HG02981 (cell line): Measurements from ENCODE around the gene ABLIM2.

Experiments used
- ATAC-seq: cut with Tn5 transposase; IDR thresholded peaks from one replicate; pipeline ENCODE4 v1.9.1; 2021; ENCODE audit warnings: mild to moderate bottlenecking, moderate library complexity; ENCODE audit not compliant: unreplicated experiment

The ABLIM2 gene

GRCh38 chr4:8158710-8159536, at the start of gene ABLIM2:
TSS of gene ABLIM2 (minus strand) at chr4:8158813. CDS start at chr4:8158689, 124 bp downstream.
- peak; percentile 97 for ATAC-seq

GRCh38 chr4:8207314-8207713, 48.7 kb upstream of the ABLIM2 start:
- ATAC-seq = no peak

GRCh38 chr4:8205749-8206611, 47.4 kb upstream of the ABLIM2 start:
- no peak for ATAC-seq

- ATAC-seq = no peak
Measured at GRCh38 chr4:8205241-8205707, 46.7 kb upstream of the ABLIM2 start.

GRCh38 chr4:8204576-8205227, 46.1 kb upstream of the ABLIM2 start:
- ATAC-seq = no peak

- no peak for ATAC-seq
Measured at GRCh38 chr4:8203817-8204216, 45.2 kb upstream of the ABLIM2 start.

GRCh38 chr4:8203052-8203401, 44.4 kb upstream of the ABLIM2 start:
- ATAC-seq = no peak

GRCh38 chr4:8202108-8203051, 43.8 kb upstream of the ABLIM2 start:
- no peak for ATAC-seq

- ATAC-seq = peak; percentile 19
Measured at GRCh38 chr4:8201321-8201781, 42.7 kb upstream of the ABLIM2 start.

GRCh38 chr4:8200302-8200975, 41.8 kb upstream of the ABLIM2 start:
- ATAC-seq = no peak

GRCh38 chr4:8199594-8200301, 41.1 kb upstream of the ABLIM2 start:
- no peak for ATAC-seq

GRCh38 chr4:8198906-8199593, 40.4 kb upstream of the ABLIM2 start, which contains the start of gene SH3TC1:
TSS of gene SH3TC1 (plus strand) at chr4:8199290. CDS start at chr4:8205195, 5,905 bp downstream.
- ATAC-seq = peak; percentile 81

GRCh38 chr4:8198206-8198905, 39.7 kb upstream of the ABLIM2 start:
- ATAC-seq = no peak

GRCh38 chr4:8197521-8197920, 38.9 kb upstream of the ABLIM2 start:
- ATAC-seq = no peak

GRCh38 chr4:8195841-8196458, 37.3 kb upstream of the ABLIM2 start:
- no peak for ATAC-seq

- ATAC-seq = no peak
Measured at GRCh38 chr4:8195431-8195830, 36.8 kb upstream of the ABLIM2 start.
